ENCODE measurements around the gene GFY.

The GFY gene

DNA sequence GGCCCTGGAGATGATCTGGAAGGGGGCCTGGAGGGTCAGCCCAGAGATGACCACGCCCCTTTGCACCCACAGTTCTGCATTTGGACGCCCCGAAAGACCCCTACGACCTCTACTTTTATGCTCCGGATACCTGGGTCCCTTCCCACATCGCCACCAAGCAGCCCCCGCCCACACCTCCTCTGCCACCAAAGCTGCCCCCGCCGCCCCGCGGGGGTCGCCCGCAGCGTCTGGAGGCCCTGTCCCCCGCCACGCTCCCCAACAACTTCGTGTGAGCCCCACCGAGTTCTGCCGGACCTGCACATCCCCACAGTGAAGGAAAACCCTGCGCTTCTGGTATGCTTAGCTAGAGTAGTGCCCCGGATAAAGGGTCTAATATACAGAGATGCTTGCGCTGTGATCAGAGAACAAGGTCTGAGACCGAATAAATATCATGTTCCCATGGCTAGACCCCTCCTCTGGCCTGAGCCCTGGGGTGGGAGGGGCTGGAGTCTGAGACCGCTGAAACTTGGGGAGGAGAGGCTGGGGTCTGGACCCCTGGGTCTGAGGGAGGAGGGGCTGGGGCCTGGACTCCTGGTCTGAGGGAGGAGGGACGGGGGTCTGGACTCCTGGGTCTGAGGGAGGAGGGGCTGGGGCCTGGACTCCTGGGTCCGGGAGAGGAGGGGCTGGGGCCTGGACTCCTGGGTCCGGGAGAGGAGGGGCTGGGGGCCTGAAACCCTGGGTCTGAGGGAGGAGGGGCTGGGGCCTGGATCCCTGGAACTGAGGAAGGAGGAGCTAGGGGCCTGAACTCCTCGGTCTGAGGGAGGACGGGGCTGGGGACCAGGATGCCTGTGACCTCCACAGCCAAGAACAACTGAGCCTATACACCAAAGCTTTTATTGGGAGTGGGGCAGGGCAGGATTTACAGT lies 3.6 kb downstream of the GFY start:
- DNase-seq (ENCODE audit: low read depth) = no peak

DNA sequence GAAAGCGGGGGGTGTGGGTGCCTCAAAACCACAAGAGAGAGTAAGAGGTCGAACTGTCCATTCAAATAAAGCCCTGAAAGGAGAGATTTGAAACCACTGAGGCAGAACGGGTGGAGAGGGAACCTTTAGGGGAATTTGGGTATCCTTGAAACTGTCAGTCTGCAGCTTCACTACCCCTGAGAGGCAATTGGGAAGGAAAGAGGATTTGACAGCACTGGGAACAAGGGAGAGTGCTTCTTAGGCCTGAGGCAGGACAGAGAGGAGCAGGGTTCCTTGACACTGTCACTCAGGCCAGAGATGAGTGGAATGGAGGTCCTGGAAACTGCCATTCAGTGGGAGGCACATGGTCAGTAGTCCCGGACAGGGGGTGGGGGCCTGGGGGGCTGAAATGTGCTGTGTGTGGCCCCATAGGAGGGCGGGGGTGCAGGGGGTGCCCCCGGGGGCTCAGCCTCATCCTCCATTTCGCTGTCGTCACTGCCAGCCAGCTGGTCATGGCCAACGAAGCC lies 5.0 kb downstream of the GFY start:
- no peak for DNase-seq (ENCODE audit: low read depth)

DNA sequence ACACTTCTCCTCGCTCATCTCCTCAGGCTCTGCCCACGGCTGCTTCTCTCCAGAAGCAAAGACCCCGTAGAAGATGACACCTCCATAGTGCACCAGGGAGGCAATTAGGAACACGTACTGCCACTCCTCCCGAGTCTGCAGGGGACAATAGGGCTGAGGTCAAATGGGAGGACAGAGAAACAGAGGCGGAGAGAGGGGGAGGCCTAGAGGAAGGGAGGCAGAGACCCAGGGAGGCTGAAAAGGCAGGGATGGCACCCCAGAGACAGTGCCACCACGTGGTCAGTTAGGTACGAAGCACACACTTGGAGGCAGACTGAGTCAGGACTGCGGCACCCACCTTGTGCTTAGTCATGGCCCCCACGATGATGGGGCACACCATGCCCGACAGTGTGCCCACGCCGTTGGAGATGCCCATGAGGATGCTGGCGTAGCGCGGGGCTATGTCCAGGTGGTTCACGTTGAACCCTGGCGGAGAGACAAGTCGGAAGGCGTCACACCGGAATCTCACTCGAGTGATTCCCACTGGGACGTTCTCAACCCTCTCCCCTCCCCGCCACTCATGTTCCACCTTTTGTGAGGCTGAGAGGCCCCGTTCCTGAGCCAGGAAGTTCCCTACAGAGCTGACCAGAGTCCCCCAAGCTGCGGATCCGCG lies 5.6 kb downstream of the GFY start:
- DNase-seq (ENCODE audit: low read depth) = no peak

DNA sequence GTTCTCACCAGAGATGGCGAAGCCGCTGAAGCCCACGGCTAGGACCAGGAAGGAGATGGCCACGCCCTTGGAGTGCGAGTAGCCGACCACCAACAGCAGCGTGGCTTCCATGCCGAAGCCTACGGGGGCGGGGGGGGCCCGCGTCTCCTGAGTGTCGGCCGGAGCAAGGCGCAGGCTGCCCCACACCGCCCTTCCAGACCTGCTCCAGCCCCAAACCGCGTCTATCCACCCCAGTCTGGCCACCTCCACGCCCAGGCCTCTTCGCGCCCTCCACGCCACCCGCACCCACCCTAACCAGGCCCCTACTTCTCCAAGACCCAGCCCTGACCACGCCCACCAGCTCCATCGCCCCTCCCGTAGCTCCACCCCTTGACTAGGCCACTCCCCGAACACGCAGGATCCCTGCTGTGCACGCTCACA lies 6.2 kb downstream of the GFY start:
- no peak for DNase-seq (ENCODE audit: low read depth)

DNA sequence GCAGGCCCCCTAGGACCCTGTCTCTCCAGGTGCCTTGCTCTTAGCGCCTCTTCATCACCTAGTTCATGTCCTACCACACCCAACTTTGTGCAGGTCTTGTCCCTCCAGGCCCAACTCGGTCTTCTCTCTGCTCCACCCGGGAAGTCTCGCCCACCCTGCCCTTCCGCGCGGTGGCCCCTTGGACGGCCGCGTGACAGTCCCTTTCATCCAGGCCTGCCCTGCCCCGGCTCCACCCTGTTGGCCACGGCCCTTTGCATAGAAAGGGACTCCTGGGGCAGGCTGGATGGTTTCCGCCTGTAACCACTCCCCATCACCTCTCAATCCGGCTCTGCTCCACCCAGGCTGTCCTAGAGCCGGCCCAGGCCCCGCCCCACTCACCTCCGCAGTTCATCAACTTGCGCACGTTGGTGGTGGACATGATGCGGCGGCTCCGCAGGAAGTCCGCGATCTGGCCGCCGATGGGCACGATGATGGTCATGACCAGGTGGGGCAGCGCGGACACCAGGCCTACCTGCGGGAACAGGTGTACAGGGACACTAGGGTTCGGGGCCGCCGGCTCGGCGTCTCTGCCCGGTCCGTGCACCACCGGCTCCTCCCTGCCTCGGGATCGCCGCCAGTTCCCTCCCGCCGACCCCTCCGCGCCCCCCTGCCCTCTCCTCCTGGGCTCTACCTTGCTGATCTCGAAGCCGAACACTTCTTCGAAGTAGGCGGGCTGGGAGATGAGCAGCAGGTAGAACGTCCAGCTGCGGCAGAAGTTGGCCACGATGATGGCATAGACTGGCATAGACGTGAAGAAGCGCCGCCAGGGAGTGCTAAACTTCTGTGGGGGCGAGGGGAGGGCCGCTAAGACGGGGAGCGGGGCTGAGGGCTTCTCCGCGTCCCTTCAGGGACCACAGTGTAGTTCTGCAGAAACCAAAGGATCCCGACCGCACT lies 7.2 kb downstream of the GFY start:
- DNase-seq (ENCODE audit: low read depth) = no peak

DNA sequence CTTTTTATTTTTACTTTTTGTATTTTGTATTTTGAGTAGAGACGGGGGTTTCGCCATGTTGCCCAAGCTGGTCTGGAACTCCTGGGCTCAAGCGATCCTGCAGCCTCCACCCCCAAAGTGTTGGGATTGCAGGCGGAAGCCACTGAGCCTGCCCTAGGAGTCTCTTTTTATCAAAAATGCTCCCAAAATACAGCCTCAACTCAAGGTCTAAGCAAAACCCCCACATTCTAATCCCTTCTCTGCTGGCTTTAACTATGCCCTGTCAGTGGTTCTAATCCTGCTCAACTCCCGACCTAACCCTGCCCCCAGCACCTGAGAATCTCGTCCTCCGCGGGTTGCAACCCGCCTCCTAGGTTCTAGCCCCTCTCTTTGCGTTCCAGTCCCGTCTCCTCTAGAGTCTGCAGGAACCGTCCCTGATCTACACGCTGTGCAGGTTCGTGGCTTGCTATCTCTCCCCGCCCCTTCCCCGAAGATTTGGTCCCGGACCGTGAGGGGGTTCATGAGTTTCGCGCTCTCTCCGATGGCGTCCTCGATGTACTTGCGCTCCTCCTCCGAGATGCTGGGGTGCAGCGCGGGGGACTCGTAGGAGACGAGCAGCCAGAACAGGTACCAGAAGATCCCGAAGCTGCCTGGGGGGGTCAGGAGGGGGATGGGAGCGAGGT lies 8.2 kb downstream of the GFY start:
- DNase-seq (ENCODE audit: low read depth) = no peak

DNA sequence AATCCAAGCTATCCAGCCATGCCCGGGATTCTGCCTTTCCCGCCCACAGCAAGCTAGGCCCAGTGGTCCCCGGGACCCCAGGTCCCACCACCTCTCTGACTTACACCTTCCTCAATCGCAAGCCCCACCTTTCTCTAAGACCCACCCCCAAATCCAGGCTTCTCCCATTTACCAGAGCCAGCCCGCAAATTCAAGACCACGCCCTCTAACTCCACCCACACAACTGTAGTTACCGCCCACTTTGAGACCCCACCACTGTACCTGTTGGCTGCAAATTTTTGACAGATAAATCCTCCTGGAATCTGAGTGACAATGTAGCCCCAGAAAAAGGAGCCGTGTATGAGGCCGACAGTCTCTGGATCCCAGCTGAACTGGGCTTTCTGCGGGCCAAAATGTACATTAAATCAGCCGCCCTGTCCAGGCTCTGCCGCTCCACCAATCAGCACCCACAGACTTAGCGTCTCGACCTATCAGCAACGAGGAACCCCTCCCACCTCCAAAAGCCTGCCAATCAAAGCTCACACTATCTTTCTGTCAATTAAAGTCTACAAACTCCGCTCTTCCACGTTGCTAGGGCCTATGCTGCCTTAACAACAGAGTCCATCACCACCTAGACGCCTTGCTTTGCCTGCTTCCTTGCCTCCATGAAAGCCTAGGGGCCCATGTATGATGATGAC lies 9.9 kb downstream of the GFY start:
- no peak for DNase-seq (ENCODE audit: low read depth)

DNA sequence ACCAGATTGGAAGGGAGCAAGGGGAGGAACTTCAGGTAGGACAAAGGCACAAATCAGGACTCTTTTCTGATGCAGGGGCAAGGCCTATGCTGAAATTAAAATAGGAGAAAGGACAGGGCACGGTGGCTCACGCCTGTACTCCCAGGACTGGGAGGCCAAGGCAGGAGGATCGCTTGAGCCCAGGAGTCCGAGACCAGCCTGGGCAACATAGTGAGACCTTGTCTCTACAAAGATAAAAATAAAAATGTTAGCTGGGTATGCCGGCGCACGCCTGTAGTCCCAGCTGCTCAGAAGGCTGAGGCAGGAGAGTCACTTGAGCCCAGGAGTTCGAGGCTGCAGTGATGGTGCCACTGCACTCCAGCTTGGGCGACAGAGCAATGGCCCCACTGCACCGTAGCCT lies 10.5 kb downstream of the GFY start:
- no peak for DNase-seq (ENCODE audit: low read depth)

DNA sequence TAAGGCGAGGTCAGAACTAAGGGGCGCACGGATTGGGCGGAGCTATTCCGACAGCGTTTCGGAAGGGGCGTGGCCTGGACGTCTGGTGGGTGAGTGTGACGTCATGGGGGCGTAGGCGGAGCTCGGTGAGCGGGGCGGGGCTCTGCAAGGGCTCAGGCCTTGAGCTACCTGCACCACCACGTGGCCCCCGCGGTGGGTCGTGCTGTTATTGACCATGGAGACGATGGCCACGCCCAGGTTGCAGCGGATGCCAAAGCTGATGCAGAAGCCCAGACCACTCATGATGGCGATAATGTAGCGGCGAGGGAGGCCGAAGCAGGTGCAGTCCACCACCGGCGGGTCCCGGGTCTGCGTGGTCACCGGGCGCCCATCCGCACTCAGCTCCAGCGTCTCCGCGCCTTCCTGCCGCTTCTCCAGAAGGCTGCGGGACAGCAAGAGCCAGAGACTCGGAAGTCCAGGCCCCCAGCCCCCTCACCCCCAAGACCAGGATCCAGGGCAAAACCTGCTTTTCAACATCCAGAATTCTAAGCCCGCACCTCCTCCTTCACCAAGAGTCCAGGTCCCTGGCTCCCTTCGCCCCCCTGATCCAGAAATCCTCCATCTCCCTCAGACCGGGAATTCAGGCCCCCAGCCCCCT lies 11.3 kb downstream of the GFY start:
- DNase-seq (ENCODE audit: low read depth) = no peak

DNA sequence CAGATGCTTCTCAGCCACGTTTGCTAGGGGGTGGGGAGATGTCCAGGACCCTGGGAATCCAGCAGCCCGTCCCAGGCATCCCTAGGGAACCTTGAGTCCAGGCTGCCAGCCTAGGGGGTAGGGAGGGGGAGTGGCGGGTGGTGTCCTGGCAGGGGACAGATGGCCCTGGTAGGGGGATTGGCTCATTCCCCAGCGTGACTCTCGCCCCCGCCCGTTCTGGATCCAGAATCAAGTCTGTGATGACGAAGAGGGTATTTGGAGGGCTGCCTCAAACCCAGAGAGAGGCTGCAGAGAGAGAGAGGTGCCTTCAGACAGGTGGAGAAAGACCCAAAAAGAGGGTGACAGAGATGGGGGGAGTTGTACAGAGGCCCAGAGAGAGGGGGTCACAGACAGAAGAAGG lies 12.0 kb downstream of the GFY start:
- DNase-seq (ENCODE audit: low read depth) = no peak

DNA sequence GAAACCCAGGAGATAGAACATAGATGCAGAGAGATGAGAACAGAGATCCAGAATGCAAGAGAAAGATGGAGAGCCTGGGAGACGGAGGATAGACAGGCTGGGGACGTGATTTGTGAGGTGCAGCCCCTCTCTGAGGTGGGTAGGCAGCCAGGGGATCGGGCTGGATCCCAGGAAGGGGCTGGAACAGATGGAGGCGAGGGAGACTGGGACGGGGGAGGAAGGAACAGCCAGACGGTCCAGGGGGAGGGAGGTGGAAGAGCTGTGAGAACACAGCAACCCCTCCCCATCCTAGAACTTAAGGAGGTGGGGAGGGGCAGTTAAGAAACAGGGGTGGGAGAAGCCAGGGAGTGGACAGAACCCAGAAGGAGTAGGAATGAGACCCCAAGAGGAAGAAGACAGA lies 13.1 kb downstream of the GFY start:
- DNase-seq (ENCODE audit: low read depth) = no peak

DNA sequence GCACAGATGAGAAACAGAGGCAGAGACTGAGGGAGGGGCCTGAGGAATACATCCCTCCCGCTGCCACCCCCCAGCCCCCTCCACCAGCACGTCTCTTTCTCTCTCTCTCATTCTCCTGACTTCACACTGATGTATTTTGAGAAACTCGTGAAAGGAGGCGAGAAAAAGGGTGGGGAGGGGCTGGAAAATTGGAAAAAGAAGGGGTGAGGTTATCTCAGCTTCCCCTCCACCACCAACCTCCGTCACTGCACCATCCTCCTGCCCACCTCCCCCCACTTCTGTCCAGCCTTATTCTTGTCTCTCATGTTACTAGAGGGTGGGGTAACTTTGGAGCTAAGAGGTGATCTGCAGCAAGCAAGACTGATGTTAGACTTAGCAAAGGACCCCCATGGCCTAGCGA lies 14.6 kb downstream of the GFY start:
- no peak for DNase-seq (ENCODE audit: low read depth)

DNA sequence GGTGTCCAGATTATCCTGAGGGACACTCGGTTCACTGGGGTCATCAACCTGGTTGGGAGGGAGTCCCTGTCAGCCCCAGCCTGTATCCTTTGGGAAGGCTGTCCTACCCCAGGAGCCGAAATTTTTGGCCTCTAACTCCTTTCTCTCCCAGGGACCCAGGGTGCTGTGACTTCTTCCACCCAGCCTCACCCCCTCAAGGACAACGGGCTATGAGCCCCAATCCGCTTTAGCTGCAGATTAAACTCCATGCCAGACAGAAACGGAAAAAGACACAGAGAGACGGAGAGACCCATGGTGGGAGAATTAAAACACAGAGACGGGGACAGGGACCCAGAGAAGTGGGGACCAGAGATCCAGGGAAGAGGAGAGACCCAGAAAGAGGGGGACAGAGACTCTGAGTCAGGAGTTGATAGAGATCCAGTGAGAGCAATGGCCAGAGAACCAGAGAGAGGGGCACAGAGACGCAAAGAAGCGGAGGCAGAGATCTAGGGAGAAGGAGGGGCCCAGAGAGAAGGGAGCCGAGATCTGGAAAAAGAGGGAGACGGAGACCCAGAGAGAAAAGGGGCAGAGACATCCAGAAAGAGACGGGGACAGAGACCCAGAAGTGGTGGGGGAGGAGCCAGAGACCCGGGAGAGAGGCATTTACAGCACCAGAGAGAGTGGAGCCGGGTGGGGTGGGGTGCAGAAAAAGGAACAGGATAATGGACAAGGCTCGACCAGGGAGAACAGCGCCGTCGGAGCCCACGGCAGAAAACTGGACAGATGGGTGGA lies 15.4 kb downstream of the GFY start:
- DNase-seq (ENCODE audit: low read depth) = no peak

DNA sequence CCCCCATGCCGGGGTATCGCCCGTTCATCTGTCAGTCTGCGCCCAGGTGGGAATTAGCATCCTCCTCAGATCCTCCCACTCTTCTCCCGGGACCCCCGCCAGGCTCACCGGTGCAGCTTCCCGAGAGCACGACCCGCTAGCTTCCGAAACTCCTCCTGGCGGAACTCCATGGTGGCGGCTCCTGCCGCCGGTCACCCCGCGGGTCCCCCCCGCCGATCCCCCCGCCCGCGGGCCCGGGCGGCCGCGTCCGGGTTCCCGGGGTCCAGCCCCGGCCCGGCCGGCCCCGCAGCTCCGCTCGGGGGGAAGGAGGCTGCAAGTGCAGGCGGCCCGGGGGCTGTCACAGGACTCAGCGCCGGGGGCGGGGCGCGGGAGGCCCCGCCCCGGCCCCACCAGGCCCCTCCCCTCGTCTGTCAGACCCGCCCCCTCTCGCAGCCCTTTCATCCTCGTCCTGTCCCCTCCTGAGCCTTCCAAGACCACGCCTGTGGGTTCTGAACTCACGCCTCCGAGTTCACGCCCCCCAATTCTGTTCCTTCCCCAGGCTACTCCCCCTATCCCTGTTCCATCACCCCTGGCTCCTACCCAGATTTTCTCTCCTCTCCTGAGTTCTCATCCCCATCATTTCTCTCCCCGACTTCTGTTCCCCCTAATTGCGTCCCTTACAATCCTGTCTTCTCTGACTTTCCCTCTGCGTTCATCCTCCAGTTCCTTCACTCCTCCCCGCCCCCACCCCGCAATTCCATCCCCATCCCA lies 16.2 kb downstream of the GFY start, which contains the start of gene SLC17A7:
TSS of gene SLC17A7 (minus strand) at position 318 of the 750 bp plus-strand sequence. CDS start at position 170, 148 bp downstream.
- no peak for DNase-seq (ENCODE audit: low read depth)

DNA sequence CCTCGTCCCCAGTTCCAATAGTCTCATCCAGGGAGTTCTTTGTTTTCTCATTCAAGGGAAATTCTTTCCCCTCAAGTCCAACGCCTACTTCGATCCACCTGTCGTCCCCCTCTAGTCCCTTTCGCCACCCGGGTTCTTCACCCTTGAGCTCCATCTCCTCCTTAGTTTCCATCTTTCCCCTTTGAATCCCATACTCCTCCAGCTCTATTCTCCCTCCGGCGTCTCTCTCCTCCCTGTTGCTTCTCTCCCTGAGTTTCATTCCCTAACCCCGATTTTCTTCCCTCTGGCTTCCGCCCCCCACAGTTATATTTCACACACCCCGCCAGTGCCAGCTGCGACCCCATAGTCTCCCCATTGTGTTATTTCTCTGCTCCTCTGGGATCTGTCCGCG lies 16.8 kb downstream of the GFY start:
- no peak for DNase-seq (ENCODE audit: low read depth)

DNA sequence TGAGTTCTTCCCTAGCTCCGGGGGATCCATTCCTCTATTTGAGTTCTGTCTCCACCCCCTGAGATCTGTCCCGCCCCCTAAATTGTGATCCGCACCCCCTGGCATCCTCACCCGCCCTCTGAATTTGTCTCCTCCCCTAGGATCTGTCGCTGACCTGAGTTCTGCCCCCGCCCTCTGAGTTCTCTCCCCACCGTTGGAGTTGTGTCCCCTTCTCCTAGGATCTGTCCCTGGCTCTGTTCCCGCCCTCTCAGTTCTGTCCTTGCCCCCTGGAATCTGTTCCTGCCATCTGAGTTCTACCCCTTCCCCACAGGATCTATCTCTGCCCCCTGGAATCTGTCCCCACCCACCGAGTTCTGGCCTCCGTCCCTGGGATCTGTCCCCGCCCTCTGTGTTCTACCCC lies 17.2 kb downstream of the GFY start:
- DNase-seq (ENCODE audit: low read depth) = no peak

DNA sequence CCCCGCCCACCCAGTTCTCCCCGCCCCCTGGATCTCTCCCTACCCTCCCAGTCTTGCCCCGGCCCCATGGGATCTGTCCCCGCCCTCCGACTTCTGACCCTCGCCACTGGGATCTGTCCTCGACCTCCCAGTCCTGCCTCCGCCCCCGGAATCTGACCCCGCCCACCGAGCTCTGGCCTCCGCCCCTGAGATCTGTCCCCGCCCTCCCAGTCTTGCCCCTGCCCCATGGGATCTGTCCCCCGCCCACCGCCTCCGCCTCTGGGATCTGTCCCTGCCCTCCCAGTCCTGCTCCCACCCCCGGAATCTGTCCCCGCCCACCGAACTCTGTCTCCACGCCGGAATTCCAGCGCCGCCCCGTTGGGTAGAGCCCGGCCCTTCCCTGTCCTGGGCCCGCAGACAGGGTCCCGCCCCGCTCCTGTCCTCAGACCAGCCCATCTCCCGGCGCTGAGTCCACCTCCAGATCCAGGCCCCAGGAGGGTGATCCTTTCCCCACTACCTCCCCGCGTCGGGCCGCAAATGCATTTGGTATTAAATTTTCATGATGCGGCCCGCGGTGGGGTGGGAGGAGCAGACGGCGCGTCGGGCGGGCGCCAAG lies 17.7 kb downstream of the GFY start:
- DNase-seq (ENCODE audit: low read depth) = peak; percentile 88

DNA sequence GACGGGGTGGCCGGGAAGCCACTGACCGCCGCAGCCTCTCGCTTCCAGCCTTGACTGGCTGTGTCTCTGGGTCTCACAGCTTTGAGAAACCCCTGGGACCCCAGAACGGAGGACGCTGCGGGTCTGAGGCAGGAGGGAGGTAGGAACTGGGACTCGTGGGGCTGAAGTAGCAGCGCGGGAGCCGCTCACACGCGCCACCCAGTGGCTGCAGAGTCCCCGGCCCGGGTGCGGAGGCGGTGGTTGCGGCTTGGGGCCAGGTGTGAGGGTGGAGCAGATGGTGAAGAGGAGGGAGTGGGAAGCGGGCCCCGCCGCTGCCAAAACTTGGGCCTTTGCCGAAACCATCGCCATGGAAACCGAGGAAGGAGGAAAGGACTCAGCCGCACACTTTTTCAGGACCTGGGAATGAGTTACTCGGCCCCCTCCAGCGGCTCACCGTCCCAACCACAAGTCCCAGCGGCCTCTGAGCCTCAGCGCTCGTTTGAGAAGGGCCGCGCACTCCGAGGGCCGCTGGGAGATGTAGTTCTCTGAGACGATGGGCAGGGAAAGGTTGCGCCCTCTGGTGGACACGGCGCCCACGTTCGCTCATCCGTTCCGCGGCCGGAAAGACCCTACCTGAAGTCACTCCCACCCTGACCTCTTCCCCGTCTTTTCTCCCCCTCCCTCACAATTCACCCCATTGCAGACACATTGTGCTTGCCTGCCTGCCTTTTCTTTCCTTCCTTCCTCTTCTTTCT lies 18.3 kb downstream of the GFY start:
- peak; percentile 92 for DNase-seq (ENCODE audit: low read depth)
